ENCODE measurements around the gene COL11A2.

COL11A2 gene

GRCh38 chr6:33192671-33193602 is 670 bp upstream of the COL11A2 start:
- DNase-seq (ENCODE audit: low spot score): no peak

- DNase-seq (ENCODE audit: low spot score): no peak
Measured at GRCh38 chr6:33191383-33192104, 723 bp downstream of the COL11A2 start.

- no peak for DNase-seq (ENCODE audit: low spot score)
Measured at GRCh38 chr6:33190504-33191107, 1.7 kb downstream of the COL11A2 start.

GRCh38 chr6:33189625-33190448 is 2.4 kb downstream of the COL11A2 start:
- DNase-seq (ENCODE audit: low spot score): no peak

- DNase-seq (ENCODE audit: low spot score): no peak
Measured at GRCh38 chr6:33189164-33189563, 3.1 kb downstream of the COL11A2 start.

GRCh38 chr6:33187809-33188208 is 4.5 kb downstream of the COL11A2 start:
- no peak for DNase-seq (ENCODE audit: low spot score)

- no peak for DNase-seq (ENCODE audit: low spot score)
Measured at GRCh38 chr6:33185654-33186187, 6.5 kb downstream of the COL11A2 start.

- no peak for DNase-seq (ENCODE audit: low spot score)
Measured at GRCh38 chr6:33185190-33185589, 7.1 kb downstream of the COL11A2 start.

- DNase-seq (ENCODE audit: low spot score): no peak
Measured at GRCh38 chr6:33183071-33183683, 9.1 kb downstream of the COL11A2 start.

- no peak for DNase-seq (ENCODE audit: low spot score)
Measured at GRCh38 chr6:33181141-33181540, 11.1 kb downstream of the COL11A2 start.

- DNase-seq (ENCODE audit: low spot score): no peak
Measured at GRCh38 chr6:33178755-33179475, 13.4 kb downstream of the COL11A2 start.

GRCh38 chr6:33177552-33178446 is 14.5 kb downstream of the COL11A2 start:
- no peak for DNase-seq (ENCODE audit: low spot score)

GRCh38 chr6:33176906-33177305 is 15.4 kb downstream of the COL11A2 start:
- no peak for DNase-seq (ENCODE audit: low spot score)

GRCh38 chr6:33175436-33176069 is 16.7 kb downstream of the COL11A2 start:
- no peak for DNase-seq (ENCODE audit: low spot score)

GRCh38 chr6:33174784-33175183 is 17.5 kb downstream of the COL11A2 start:
- DNase-seq (ENCODE audit: low spot score): no peak

- no peak for DNase-seq (ENCODE audit: low spot score)
Measured at GRCh38 chr6:33173535-33174180, 18.6 kb downstream of the COL11A2 start.

GRCh38 chr6:33172688-33173534 is 19.4 kb downstream of the COL11A2 start:
- no peak for DNase-seq (ENCODE audit: low spot score)
